HG02943 (cell line): Measurements from ENCODE around the gene OR2M2.

ENCODE experiments used
- ATAC-seq: cut with Tn5 transposase; IDR thresholded peaks from one replicate; pipeline ENCODE4 v1.9.1; 2021; ENCODE audit warnings: mild to moderate bottlenecking, low read depth, moderate library complexity; ENCODE audit not compliant: unreplicated experiment

The OR2M2 gene

GRCh38 chr1:248174521-248174920 lies at the start of gene OR2M2:
Gene OR2M2 (plus strand): TSS chr1:248174821. CDS start chr1:248179986, 5,165 bp downstream.
- ATAC-seq: no peak

- no peak for ATAC-seq
These were observed 47.0 kb upstream of the OR2M2 start for GRCh38 chr1:248127653-248128052.

GRCh38 chr1:248136811-248137210 lies 37.8 kb upstream of the OR2M2 start:
- ATAC-seq: no peak

GRCh38 chr1:248140846-248141245 lies 33.8 kb upstream of the OR2M2 start:
- no peak for ATAC-seq

GRCh38 chr1:248143311-248143710 lies 31.3 kb upstream of the OR2M2 start:
- no peak for ATAC-seq

GRCh38 chr1:248144513-248145198 lies 30.0 kb upstream of the OR2M2 start, which contains the start of gene OR2M5:
Gene OR2M5 (plus strand): TSS chr1:248145148. CDS start chr1:248145148, 0 bp downstream.
- ATAC-seq: no peak

- ATAC-seq: no peak
These were observed 22.4 kb upstream of the OR2M2 start for GRCh38 chr1:248152056-248152827.

GRCh38 chr1:248155927-248156326 lies 18.7 kb upstream of the OR2M2 start:
- ATAC-seq: no peak

- no peak for ATAC-seq
These were observed 15.9 kb upstream of the OR2M2 start for GRCh38 chr1:248158758-248159157.

GRCh38 chr1:248164031-248164430 lies 10.6 kb upstream of the OR2M2 start:
- no peak for ATAC-seq

GRCh38 chr1:248165186-248165585 lies 9.4 kb upstream of the OR2M2 start:
- no peak for ATAC-seq

GRCh38 chr1:248183996-248184395 lies 9.4 kb downstream of the OR2M2 start:
- peak; percentile 80 for ATAC-seq

- ATAC-seq: no peak
These were observed 12.7 kb downstream of the OR2M2 start for GRCh38 chr1:248187363-248187762.

- no peak for ATAC-seq
These were observed 14.4 kb downstream of the OR2M2 start for GRCh38 chr1:248189026-248189425.

- ATAC-seq: no peak
These were observed 19.5 kb downstream of the OR2M2 start for GRCh38 chr1:248194117-248194516.

GRCh38 chr1:248196965-248197364 lies 22.3 kb downstream of the OR2M2 start, which contains the start of gene OR2M3:
Gene OR2M3 (plus strand): TSS chr1:248197265. CDS start chr1:248203068, 5,803 bp downstream.
- no peak for ATAC-seq

GRCh38 chr1:248215880-248216279 lies 41.3 kb downstream of the OR2M2 start:
- ATAC-seq: no peak

GRCh38 chr1:248225537-248225936 lies 50.9 kb downstream of the OR2M2 start:
- ATAC-seq: no peak

GRCh38 chr1:248229360-248229908 lies 54.8 kb downstream of the OR2M2 start:
- no peak for ATAC-seq
